Smooth muscle cell (in vitro differentiated cells): Measurements from ENCODE around the gene C2orf49. TPM values are rescaled to one million over a fixed set of nuclear protein-coding genes. Genes with fewer than 3 reads are reported as not detected.
A peak's percentile ranks its signal among the peaks of the same experiment; 100 is the strongest.

Experiments
- DNase-seq: peaks from one replicate; lab custom pipeline; 2025; ENCODE audit not compliant: unreplicated experiment; lab: John Stamatoyannopoulos, UW
- H2AFZ ChIP-seq: fragments of 200-600 bp; sonication (generic); 2 replicates; pipeline ENCODE4 v1.6.0; 2016; ENCODE audit warnings: antibody characterized with exemption, low read depth, mild to moderate bottlenecking
- H3F3A ChIP-seq: fragments of 200-600 bp; sonication (generic); 2 replicates; pipeline ENCODE4 v1.6.0; 2017; ENCODE audit warnings: antibody characterized with exemption, low read depth
- H3K27ac ChIP-seq: fragments of 200-600 bp; sonication (generic); 2 replicates; pipeline ENCODE4 v1.5.1; 2016; ENCODE audit warnings: low read depth, mild to moderate bottlenecking
- H3K27me3 ChIP-seq: fragments of 200-600 bp; sonication (generic); 2 replicates; pipeline ENCODE4 v1.6.1; 2016; ENCODE audit warnings: low read depth, mild to moderate bottlenecking
- H3K36me3 ChIP-seq: fragments of 200-600 bp; sonication (generic); 2 replicates; pipeline ENCODE4 v1.5.1; 2016; ENCODE audit warnings: low read depth
- H3K4me1 ChIP-seq: fragments of 200-600 bp; sonication (generic); 2 replicates; pipeline ENCODE4 v1.5.1; 2016; ENCODE audit warnings: low read depth
- H3K4me2 ChIP-seq: fragments of 200-600 bp; sonication (generic); 2 replicates; pipeline ENCODE4 v1.6.0; 2016; ENCODE audit warnings: mild to moderate bottlenecking
- H3K4me3 ChIP-seq: fragments of 200-600 bp; sonication (generic); 2 replicates; pipeline ENCODE4 v1.5.1; 2016; ENCODE audit warnings: mild to moderate bottlenecking
- H3K79me2 ChIP-seq: fragments of 200-600 bp; sonication (generic); 2 replicates; pipeline ENCODE4 v1.6.0; 2016; ENCODE audit warnings: low read depth, mild to moderate bottlenecking
- H3K9ac ChIP-seq: fragments of 200-600 bp; sonication (generic); 2 replicates; pipeline ENCODE4 v1.6.0; 2016; ENCODE audit warnings: low read depth
- H3K9me3 ChIP-seq: fragments of 200-600 bp; sonication (generic); replicated peaks from 2 replicates; pipeline ENCODE4 v1.5.1; 2016; ENCODE audit warnings: low read depth
- H4K20me1 ChIP-seq: fragments of 200-600 bp; sonication (generic); 2 replicates; pipeline ENCODE4 v1.6.0; 2016; ENCODE audit warnings: low read depth
- WGBS: methylation state at CpG from one replicate; pipeline ENCODE4 v1.1.7; 2016; ENCODE audit warnings: low lambda C conversion rate; 5-methylcytosine and 5-hydroxymethylcytosine counted together
- polyA plus RNA-seq: library from polyadenylated mRNA; unstranded; fragments of >200 nt; fragmentation: Nextera tagmentation; extraction: Ambion mirVana; gene quantifications from 2 replicates; pipeline ENCODE4 v1.2.1, GENCODE V29; 2016
- total RNA-seq: library from RNA; depleted of rRNA; stranded (reverse); fragments of >200 nt; gene quantifications from 2 replicates; pipeline ENCODE4 v1.2.3, GENCODE V29; 2014
- TF ChIP-seq, protein P1 (sequence below): fragments of 200-600 bp; sonication (generic); IDR thresholded peaks from 2 replicates; pipeline ENCODE4 v1.5.1; 2017; ENCODE audit warnings: borderline replicate concordance, mild to moderate bottlenecking, antibody characterized with exemption; ENCODE audit not compliant: insufficient read depth, poor library complexity, severe bottlenecking

Gene C2orf49
- total and polyA plus RNA-seq, 2 experiments from 2014 or later = 17.9 to 37.7 TPM

DNA sequence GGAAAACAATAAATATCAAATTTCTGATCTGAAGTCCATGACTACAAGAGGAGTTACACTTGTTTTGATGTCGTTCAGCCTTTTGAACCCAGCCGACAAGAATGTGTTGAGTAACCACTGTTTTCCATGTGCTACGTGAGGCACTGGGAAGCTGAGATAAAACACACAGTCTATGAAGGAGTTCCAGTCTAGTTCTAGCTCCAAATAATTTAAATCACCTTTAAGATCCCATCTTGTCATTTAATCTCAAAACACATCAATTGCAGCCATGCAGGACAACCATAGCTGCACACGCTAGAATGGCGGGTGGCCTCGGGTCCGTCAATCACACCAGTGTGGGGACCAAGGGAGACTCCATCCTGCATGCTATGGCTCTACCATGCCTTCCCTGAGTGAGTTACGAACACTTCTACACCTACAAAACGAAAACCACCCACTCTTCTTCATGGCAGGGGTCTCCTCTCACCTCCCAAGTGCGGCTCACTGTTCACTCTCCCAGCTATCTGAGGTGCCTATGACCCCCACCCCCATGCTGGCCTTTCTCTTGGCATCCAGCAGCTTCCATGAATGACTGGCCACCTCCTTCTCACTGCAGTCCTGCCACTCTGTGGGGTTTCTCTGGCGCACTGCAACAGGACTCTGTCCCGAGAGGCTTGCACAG, 57.7 kb downstream of the C2orf49 start:
- Histone ChIP-seq H3K79me2 (peaks cover 80% of the 10 kb centered on the region), H3K27ac (peak overlapping the region; percentile 97), H3F3A (peaks cover 7% of the 10 kb centered on the region), H3K36me3 (no peaks in the 10 kb centered on the region), H3K9me3 (no peaks in the 10 kb centered on the region), H3K27me3 (no peaks in the 10 kb centered on the region), H3K9ac (no peak overlapping the region), H3K4me1 (peaks cover 18% of the 10 kb centered on the region), H2AFZ (no peak overlapping the region), H4K20me1 (peaks cover 66% of the 10 kb centered on the region), H3K4me2 (peak overlapping the region; percentile 97), H3K4me3 (no peak overlapping the region)
- TF ChIP-seq, protein P1, sequence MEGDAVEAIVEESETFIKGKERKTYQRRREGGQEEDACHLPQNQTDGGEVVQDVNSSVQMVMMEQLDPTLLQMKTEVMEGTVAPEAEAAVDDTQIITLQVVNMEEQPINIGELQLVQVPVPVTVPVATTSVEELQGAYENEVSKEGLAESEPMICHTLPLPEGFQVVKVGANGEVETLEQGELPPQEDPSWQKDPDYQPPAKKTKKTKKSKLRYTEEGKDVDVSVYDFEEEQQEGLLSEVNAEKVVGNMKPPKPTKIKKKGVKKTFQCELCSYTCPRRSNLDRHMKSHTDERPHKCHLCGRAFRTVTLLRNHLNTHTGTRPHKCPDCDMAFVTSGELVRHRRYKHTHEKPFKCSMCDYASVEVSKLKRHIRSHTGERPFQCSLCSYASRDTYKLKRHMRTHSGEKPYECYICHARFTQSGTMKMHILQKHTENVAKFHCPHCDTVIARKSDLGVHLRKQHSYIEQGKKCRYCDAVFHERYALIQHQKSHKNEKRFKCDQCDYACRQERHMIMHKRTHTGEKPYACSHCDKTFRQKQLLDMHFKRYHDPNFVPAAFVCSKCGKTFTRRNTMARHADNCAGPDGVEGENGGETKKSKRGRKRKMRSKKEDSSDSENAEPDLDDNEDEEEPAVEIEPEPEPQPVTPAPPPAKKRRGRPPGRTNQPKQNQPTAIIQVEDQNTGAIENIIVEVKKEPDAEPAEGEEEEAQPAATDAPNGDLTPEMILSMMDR = no peak
- DNase-seq = no peak
- WGBS = 81% methylated on average over 12 of the region's 12 CpGs

DNA sequence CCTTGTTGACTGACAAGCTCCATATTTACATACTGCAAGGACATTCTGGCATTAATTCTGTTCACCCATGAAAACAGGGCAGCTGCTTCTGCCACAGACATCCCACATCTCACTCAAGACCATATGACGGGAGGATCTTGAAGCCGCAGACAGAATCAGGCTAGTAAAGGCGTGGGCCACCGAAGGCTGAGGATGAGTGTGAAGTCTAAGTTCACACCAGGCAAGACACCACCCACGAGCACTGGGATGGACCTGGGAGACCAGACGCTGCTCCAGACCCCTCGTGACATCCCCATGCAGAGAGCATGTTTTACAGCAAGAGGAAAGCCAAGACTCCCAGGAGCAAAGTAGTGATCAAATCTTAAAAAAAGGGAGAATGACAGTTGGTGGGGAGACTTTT, 58.4 kb downstream of the C2orf49 start:
- H3K36me3 ChIP-seq = no peaks in the 10 kb centered on the region
- no peak for DNase-seq
- H3K4me2 ChIP-seq = peak overlapping the region; percentile 97
- peak overlapping the region; percentile 97 for H3K27ac ChIP-seq
- no peak overlapping the region for H2AFZ ChIP-seq
- WGBS = 83% methylated on average over 7 of the region's 7 CpGs
- TF ChIP-seq, protein P1 = no peak
- peaks cover 7% of the 10 kb centered on the region for H3F3A ChIP-seq
- no peaks in the 10 kb centered on the region for H3K27me3 ChIP-seq
- peaks cover 60% of the 10 kb centered on the region for H4K20me1 ChIP-seq
- no peak overlapping the region for H3K9ac ChIP-seq
- H3K79me2 ChIP-seq = peaks cover 75% of the 10 kb centered on the region
- H3K4me3 ChIP-seq = no peak overlapping the region
- H3K9me3 ChIP-seq = no peaks in the 10 kb centered on the region
- H3K4me1 ChIP-seq = peaks cover 18% of the 10 kb centered on the region

DNA sequence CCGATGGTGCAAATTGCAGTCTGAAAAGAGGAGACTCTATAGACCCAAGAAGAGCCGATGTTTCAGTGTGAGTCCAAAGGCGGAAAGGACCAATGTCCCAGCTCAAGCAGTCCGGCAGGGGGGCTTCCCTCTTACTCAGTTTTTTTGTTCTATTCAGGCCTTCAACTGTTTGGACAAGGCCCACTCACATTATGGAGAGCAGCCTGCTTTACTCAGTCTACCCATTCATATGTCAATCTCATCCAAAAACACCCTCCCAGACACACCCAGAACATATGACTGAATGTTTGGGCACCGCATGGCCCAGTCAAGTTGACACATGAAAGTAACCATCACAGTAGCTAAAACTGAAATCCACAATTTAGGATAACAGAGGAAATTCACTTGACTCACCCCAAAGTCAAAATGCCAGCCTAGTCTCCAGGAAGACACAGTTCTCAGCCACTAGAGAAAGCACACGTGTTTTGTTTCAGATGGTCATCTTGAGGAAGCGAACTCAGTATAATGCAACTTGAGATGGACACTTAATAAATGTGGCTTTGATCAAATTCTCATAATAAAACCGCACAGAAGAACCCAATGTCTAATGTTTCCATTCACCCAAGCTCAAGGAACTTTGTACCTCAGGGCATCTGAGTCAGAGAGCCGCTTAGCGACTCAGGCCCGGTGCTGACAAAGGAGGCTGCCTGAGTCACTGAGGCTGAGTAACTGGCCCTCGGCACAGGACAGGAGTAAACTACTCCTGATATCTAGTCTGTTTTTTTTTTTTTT, 59.1 kb downstream of the C2orf49 start:
- peaks cover 52% of the 10 kb centered on the region for H4K20me1 ChIP-seq
- H3K36me3 ChIP-seq = no peaks in the 10 kb centered on the region
- peak; percentile 6 for DNase-seq
- H3K79me2 ChIP-seq = peaks cover 70% of the 10 kb centered on the region
- WGBS = 53% methylated on average over 12 of the region's 12 CpGs
- no peaks in the 10 kb centered on the region for H3K9me3 ChIP-seq
- peaks cover 7% of the 10 kb centered on the region for H3F3A ChIP-seq
- peaks cover 18% of the 10 kb centered on the region for H3K4me1 ChIP-seq
- H2AFZ ChIP-seq = no peak overlapping the region
- peak overlapping the region; percentile 63 for H3K9ac ChIP-seq
- H3K4me2 ChIP-seq = peak overlapping the region; percentile 97
- peak overlapping the region; percentile 97 for H3K27ac ChIP-seq
- TF ChIP-seq, protein P1 = no peak
- H3K27me3 ChIP-seq = no peaks in the 10 kb centered on the region
- peak overlapping the region; percentile 100 for H3K4me3 ChIP-seq
